Mammary epithelial cell (primary cell): ENCODE results near the gene ADAM12.

Source experiments
- CTCF ChIP-seq, 2 donors: IDR thresholded peaks in 1 of 2; conservative IDR thresholded peaks in 1 of 2; 2 replicates each; pipeline ENCODE4 v1.5.1; 2011 to 2012; ENCODE audit warnings: inconsistent platforms in 2 of 2, low read length in 2 of 2, mild to moderate bottlenecking in 2 of 2, control low read depth in 1 of 2, low read depth in 1 of 2; ENCODE audit not compliant: insufficient read depth in 1 of 2; ENCODE audit errors: extremely low read depth in 1 of 2
- EZH2 ChIP-seq: IDR thresholded peaks from 2 replicates; pipeline ENCODE4 v1.6.1; 2012; ENCODE audit warnings: low read length, inconsistent platforms, borderline replicate concordance

GRCh38 chr10:126081841-126082466, 306.3 kb downstream of the ADAM12 start:
- TF ChIP-seq CTCF (conservative IDR thresholded peaks at IDR 0.05 in 1 of 2, IDR thresholded peaks at IDR 0.05 in 1 of 2; ENCODE audit: extremely low read depth in 1 of 2, insufficient read depth in 1 of 2, low read depth in 1 of 2, low read length in 2 of 2) (no peak), EZH2 (no peak)
